A204.1 (cell line): ENCODE results near the gene DRAP1.
A peak's percentile ranks its signal among the peaks of the same experiment; 100 is the strongest.

ENCODE experiments used
- FAIRE-seq: peaks from 2 replicates; lab custom pipeline; 2012; peaks lifted over from hg19 to GRCh38; lab: Jason Lieb, UNC

The DRAP1 gene

DNA sequence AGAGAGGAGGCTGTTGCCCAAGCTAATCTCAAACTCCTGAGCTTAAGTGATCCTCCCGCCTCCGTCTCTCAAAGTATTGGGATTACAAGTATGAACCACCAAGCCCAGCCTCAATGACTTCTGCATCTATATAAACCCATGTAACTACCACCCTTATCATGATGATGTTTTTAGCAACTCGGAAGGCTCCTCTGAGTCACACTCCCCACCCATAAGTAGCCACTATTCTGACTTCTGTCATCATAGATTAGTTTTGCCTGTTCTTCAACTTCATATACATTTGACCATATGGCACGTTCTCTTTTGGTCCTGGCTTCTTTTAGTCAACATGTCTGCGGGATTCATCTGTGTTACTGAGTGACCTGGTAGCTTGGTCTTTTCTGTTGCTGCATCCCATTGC lies 12.6 kb upstream of the DRAP1 start:
- FAIRE-seq = no peak

DNA sequence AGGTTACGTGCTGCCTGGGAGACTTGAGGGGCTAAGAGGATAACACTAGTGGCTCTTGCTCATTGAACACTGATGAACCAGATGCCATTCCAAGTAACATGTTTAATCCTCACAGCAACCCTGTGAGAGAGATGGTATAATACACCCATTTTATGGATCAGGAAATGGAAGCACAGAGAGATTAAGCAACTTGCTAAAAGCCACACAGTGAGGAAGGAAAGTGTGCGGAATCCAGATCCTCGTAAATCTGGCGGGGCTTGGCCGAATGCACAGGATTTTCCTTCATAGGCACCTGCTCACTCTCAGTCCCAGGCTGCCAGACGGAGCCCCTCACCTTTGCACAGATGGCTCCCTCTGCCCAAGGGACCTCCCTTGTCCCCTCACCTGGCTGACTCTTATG lies 11.3 kb upstream of the DRAP1 start:
- FAIRE-seq = no peak

DNA sequence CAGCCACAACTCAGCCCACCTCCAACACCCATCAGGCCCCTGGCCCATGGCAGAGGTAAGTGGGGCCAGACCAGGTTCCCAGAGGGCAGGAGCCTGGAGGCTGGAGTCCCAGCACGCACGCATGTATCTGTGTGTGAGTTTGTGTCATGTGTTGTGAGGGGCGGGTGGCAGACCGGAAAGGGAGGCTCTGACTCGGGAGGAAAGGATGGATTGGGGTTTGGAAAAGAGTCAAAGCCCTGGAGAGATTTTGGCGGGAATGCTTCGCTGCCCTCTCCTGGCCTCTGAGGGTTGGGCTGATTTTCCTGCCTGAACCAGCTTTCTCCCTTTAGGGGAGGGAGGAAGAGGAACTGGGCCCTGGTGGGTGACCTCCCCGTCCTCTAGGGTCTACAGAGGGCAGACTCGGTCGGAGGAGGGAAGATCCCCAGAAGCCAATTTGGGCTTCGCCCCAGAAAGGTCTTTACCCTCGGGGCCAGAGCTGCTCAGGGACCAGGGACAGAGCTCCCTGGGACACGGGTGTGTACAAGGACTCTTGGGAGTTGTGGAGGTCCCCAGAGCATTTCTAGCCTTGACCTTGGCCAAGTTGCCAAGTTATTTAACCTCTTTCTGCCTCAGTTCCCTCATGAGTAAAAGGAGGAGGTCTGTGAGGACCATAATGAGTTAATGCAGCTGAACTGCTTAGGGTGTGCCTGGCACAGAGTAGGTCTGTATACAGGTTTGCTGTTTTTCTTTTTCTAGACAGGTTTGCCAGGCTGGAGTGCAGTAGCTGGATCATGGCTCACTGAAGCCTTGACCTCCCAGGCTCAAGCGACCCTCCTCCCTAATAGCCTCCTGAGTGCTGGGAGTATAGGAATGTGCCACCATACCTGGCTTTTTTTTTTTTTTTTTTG lies 7.3 kb upstream of the DRAP1 start:
- FAIRE-seq = peak; percentile 19

DNA sequence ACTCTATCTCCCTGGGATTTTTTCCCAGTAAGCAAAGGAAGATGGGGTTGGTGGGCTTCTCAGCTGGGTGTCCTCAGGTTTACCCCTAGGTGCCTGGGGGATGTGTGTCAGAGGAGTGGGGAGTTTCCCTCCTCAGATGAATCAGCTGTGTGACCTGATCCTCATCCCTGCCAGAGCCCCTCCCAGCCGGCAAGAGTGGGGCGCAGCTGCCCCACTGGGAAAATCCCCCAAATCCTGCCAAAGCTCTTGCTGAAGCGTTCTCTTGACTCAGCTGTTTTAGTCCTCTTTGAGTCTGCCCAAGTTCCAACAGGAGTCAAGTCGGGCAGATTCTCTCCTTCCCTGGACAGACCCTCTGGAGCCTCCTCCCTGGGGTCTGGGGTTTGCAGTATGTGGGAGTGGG lies 6.4 kb upstream of the DRAP1 start:
- FAIRE-seq = no peak

DNA sequence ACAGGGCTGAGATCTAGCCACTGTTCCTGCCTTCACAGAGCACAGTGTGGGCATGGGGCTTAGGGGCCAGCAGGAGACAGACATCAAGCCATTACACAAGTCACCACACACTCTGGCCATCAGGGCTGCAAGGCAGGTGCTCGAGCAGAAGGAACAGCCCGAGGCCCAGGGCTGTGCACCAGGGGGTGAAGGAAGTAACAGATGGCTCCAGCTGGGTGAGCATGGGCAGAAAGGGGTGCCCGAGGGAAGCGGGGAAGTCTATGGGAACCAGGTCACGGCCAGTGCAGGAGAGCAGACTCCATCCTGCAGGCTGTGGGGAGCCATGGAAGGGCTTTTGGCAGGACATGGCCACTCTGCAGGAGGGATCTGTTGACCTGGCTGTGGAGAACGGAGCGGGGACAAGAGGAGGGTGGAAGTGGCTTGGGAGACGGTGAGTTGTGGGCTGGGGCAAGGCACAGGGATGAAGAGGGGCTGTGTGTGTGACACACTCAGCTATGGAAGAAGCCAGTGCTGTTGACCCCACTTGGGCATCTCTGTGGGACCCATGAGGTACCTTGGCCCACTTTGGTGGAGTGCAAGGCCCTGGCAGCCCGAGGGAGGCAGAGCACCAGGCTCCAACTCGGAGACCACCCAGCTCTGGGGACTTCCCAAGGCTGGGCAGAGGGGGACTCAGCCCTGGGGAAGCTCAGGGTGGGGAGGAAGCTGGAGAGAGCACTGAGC lies 4.0 kb upstream of the DRAP1 start:
- FAIRE-seq = no peak

DNA sequence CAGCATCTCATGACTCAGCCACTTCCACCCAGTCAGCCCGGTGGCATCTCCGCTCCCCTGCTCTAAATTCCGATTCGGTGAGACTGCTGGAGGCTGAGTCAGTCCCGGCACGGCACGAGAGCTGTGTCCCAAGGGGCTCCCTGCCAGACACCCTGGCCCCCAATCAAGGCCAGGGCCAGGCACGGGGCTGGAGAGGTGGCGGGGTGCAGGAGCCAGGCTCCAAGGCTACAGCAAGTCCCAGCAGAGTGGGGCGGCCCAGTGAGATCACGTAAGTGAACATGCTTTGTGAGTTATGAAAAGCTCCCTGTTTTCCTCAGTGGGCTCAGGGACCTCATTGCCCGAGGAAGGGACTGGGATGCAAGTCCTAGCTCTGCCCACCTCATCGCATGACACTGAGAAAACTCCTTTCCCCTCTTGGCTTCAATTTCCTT lies 3.4 kb upstream of the DRAP1 start:
- FAIRE-seq = no peak

DNA sequence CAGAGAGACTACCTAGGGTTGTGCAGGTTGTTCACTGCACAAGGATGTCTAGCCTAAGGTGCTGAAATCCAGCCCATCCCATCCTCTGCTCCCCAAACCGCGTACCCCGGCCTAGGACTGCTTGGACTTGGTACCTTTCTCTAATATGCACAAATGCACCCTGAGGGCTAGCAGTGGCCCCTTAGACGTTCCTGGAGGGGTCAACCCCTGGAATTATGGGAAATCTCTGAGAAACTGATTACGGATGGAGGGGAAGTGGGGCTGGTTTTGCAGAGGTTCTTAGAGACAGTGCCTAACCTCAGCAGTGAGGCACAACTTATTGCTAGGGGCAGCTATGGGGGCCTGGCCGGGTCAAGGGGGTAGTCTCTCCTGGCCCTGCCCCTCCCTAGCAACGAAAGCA lies 2.8 kb upstream of the DRAP1 start:
- FAIRE-seq = no peak

DNA sequence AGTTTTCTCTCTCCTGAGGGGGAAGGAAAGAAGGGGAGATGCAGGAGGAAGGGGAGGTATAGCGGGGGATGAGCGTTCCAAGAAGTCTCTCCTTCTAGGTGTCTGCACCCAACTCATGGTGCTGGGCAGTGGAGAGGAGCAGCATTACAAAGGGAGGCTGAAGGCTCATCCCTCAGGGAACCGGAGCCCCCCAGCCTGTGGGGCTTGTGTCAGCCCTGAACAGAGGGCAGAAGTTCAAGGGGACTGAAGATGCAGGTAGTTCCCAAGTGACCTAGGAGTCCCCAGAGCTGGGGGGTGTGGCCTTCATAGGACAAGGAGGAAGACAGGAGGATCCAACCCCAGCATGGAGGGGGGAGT lies 2.2 kb upstream of the DRAP1 start:
- FAIRE-seq = no peak

DNA sequence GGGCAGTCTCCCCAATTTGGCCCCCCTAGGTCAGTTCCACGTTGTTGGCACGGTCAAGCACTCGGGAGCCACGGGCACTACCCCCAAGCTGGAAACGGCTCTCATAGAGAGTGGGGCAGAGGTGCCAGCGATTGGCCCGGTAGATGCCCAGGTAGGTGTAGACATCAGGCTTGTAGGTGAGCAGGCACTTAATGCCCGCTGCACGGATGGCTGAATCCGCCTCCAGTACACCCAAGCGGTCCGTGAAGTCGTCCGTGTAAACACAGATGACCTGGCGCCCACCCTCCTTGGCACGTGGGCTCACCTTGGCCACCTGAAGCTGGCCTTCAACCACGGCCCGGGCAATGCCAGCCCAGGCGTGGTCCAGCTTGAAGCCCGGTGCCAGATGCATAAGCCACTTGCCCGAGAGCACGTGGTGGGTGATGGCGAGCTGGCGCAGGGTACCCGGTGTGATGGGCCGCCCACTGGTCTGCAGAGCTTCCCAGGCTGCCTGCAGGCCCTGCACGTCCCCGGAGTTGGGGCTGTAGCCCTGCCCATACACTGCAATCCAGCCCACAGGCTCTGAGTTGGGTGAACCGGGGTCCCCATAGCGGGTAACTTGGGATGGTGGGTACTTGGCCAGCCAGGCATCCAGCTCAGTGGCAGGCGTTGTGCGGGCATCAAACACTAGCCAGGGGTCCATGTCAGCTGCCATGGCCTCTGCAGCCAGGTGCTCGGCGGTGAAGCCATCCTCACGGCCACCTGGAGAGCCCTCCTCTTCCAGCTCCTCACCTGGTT lies 1.6 kb upstream of the DRAP1 start:
- FAIRE-seq = no peak

DNA sequence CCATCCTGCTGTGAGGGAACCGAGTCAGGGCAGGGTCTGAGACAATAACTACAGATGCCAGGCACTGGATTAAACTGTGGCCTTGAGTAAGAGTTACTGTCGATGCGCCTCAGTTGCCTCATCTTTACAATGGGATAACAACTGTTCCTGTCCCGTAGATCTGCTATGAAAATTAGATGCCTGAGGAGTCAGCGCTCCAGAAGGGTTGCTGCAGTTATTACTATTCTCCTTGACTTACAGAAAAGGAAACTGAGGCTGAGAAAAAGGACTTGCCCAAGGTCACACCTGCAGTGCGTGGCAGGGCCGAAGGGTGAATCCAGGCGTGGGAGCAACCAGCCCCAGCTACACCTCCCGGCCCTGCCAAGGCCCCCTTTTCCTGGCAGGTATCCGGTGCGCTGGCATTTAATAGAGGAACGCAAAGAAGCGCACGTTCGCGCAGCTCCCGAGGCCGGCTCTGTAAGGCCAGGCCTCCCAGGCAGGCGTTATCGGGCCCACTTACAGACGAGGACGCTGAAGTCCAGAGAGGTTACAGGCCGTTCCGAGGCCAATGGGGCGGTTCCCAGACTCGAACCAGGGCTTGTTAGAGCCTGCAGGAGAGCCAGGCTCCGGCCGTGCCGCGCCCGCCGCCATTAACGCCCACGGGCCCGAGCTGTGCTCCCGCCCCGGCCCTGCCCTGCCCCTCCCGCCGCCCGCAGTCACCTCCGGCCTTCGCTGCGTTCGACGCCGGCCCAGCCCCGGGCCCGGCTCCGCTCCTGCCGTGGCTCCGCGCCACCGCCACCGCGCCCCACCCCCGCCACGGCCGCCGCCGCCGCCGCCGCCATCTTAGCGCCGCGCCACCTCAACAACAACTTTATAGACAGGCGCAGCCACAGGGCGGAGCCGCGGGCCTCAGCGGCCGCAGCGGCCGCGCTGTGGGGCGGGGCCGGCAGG lies 750 bp upstream of the DRAP1 start, which contains the start of gene C11orf68:
C11orf68 (minus strand) TSS at position 852 of the 930 bp plus-strand sequence; CDS start at position 821, 31 bp downstream.
- FAIRE-seq = no peak

DNA sequence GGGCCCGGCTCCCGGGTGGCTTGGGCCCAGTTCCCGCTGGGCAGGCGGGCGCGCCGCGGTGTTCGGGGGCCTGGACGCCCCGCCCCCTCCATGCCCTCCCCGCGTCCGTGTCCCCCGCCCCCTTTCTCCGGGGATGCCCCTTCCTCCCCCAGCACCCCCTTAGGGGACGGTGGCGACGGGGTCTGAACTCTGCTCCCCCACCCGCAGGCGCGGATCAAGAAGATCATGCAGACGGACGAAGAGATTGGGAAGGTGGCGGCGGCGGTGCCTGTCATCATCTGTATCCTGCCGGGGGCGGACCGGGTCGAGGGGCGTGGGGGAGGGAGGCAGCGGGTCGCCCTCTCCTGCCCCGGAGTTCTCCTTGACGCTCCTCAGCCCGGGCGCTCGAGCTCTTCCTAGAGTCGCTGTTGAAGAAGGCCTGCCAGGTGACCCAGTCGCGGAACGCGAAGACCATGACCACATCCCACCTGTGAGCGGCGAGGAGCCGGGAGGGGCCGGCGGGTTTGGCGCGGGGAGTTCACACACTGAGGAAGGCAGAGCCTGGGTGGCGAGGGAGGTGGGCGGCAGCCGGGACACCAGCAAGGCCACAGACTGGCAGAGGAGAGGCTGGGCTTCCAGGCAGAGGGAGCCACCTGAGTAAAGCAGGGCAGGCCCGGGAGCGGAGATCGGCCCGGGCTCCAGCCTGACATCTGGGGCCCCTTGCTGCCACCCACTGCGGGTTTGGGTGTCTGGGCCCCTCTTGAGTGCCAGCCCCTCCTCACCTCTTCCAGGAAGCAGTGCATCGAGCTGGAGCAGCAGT lies 546 bp downstream of the DRAP1 start:
- FAIRE-seq = no peak

DNA sequence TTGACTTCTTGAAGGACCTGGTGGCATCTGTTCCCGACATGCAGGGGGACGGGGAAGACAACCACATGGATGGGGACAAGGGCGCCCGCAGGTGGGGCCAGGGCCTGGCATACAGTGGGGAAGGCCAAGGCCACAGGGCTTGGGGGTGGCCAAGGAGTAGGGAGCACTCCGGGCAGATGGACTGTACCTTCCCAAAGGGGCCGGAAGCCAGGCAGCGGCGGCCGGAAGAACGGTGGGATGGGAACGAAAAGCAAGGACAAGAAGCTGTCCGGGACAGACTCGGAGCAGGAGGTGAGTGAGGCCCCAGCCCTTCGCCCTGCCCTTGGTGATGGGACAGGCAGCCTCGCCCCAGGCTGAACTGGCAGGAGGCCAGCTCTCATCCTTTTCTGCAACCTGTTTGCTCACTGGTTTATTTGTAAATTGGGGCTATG lies 1.2 kb downstream of the DRAP1 start:
- no peak for FAIRE-seq

DNA sequence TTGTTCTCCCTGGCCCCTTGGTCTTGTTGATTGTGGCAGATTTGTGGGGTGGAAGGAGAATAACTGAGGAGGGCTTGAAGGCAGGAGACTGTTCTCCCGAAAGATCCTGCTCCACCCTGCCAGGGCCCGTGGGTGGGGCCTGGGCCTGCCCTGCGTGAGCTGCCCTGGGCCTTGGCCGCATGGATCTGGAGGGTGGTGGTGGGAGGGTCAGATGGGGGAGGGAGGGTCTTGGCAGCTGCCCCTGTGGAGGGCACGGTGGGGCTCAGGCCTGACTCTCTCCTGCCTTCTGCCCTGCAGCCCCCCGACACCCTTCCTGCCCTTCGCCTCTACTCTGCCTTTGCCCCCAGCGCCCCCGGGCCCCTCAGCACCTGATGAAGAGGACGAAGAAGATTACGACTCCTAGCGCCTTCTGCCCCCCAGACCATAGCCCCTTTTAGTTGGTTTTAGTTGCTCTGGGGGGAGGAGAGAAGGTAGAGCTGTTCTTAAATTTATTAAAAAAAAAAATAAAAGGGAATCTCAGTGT lies 1.9 kb downstream of the DRAP1 start:
- no peak for FAIRE-seq

DNA sequence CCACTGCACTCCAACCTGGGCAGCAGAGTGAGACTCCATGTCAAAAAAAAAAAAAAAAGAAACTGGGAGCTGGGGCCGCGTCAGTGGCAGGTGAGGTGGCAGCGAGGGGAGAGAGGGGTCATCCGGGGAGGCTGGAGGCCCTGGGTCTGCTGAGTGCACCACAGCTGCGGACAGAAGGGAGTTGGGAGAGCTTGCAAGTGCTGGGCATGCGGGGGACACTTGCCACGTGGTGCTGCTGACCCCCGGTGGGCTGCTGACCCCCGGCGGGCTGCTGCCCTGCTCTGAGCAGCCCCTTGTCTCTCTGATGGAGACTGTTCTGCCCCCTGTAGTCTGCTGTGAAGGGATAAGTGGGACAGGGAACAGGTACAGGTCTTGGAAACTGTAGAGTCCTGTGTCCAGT lies 2.6 kb downstream of the DRAP1 start:
- no peak for FAIRE-seq

DNA sequence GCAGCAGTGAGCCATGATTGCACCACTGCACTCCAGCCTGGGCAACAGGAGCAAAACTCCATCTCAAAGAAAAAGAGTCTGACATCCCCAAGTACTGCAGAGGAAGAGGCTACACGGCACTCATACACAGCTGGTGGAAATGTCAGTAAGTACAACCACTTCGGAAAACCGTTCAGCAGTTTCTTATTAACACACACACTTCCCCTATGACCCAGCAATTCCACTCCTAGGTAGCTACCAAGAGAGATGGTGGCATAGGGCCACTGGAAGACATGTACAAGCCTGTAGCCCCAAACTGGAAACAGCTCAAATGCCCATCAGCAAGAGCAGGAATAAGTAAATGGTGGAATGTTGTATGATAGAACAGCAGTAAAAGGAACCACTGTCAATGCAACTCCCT lies 3.3 kb downstream of the DRAP1 start:
- FAIRE-seq = no peak

DNA sequence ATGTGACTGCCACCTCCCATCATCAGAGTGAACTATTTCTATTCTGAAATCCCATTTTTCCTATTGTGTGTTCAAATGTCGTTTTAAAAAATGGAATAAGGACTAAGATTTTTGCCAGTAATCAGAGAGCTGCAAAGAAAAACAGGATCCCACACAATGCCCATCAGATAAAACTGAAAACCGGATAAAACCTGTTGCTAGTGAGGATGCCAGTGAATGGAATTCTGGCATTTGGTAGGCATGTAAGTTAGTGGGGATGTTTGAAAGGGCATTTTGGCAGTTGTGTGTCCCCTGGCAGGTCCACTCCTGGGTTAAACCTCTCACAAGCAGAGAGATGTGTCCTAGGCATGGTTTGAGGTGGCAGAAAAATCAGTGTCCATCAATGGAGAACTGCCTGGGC lies 6.2 kb downstream of the DRAP1 start:
- FAIRE-seq = no peak

DNA sequence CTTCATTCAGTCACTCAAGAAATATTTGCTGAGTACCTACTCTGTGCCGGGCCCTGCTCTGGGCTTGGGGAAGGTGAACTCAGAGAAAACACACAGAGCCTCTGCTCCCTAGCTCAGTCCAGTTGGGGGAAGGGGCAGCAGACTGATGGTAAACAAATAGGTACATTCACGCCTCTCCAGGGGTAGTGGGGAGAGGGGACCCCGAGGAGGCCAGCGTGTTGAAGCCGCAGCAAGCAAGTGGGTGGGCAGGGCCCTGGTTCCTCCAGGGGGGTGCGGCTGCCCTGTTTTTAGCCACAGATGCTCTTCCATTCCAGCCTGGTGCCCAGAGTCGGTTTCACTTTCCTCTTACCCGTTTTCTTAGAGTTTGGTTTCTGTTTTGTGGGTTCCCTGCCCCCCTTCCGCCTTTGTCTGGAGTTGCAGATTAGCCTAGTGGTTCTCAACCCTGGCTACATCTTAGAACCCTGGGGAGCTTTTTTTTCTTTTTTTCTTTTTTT lies 8.7 kb downstream of the DRAP1 start:
- FAIRE-seq = no peak

DNA sequence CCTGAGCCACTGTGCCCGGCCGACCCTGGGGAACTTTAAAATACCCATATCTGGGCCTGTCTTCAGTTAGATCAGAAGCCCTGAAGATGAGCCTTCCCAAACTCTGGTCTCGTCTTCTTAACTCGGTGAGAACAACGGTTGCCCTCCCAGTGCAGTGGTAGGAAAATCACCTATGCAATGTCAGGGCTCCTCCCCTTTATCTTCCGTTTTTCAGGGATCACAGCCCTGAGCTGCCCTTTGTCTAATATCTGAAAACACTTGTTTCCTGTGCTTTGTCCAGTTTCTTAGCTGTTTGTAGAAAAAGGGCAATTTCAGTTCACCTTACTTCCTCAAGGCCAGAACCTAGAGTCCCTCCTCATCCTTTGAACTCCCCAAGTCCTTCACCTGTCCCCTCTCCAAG lies 9.4 kb downstream of the DRAP1 start:
- no peak for FAIRE-seq

DNA sequence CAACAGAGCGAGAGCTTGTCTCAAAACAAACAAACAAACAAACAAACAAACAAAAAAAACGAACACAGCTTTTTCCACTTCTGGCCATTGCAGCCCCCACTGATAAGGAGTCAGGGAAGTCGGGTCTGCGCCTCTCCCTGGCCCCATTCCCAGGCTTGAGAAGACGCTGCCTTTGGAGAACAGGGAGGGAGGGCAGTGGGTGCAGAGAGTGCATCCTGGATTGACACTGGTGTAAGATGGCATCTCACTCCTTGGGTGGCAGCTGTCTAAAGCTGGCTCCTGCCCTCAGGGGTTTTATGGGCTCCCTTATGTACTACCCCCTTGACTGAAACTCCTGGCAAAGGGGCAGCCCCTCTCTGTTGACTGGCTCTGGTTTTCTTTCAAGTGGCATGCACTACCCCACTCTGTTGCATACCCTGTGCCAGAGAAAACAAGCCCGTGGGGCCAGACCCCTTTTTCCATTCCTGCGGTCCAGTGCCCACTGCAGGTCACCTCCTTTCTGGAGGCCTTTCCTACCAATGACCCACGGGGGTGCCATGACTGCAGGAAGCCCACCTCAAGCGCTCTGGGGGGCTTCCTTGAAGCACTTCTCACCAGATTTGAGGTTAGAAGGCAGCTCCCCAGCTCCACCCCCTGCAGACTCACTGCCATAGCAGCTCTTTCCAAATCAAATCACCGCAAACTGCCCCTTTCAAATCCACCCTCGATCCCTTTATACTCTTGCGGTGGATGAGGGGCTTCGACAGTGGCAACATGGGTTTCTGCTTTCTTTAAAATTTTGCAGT lies 12.7 kb downstream of the DRAP1 start:
- no peak for FAIRE-seq

DNA sequence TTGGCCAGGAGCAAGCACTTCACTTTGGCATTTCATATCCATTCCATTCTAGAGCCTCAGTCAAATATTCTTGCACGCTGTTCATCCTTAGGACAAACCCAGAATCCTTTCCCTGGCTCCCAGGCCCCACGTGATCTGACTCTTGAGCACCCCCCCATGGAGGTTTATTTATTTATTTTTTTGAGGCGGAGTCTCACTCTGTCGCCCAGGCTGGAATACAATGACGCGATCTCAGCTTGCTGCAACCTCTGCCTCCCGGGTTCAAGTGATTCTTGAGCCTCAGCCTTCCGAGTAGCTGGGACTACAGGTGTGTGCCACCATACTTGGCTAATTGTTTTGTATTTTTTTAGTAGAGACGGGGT lies 13.3 kb downstream of the DRAP1 start:
- no peak for FAIRE-seq
